ENCODE measurements around the gene ARAP1.

ARAP1 gene

GRCh38 chr11:72688929-72689328, 63.3 kb downstream of the ARAP1 start:
- Histone ChIP-seq H3K27me3 (ENCODE audit: insufficient read depth, low read depth, severe bottlenecking) (no peaks in the 10 kb centered on the region), H3K9me3 (ENCODE audit: severe bottlenecking) (no peaks in the 10 kb centered on the region), H3K36me3 (peaks cover 27% of the 10 kb centered on the region), H3K27ac (no peak overlapping the region), H3K4me3 (ENCODE audit: low read depth, low read length) (no peak overlapping the region)
- no peak for TF ChIP-seq CTCF (IDR thresholded peaks at IDR 0.05; ENCODE audit: low read depth, low read length)
- no peak for DNase-seq

- H3K27ac ChIP-seq = no peak overlapping the region
- DNase-seq = no peak
- TF ChIP-seq CTCF (IDR thresholded peaks at IDR 0.05; ENCODE audit: low read depth, low read length) = no peak
- H3K4me3 ChIP-seq (ENCODE audit: low read depth, low read length) = no peak overlapping the region
- H3K9me3 ChIP-seq (ENCODE audit: severe bottlenecking) = no peaks in the 10 kb centered on the region
- peaks cover 27% of the 10 kb centered on the region for H3K36me3 ChIP-seq
- no peaks in the 10 kb centered on the region for H3K27me3 ChIP-seq (ENCODE audit: insufficient read depth, low read depth, severe bottlenecking)
Observed at GRCh38 chr11:72688486-72688885, 63.7 kb downstream of the ARAP1 start.

- Histone ChIP-seq H3K27ac (no peak overlapping the region), H3K4me3 (ENCODE audit: low read depth, low read length) (no peak overlapping the region), H3K9me3 (ENCODE audit: severe bottlenecking) (no peaks in the 10 kb centered on the region), H3K36me3 (peaks cover 21% of the 10 kb centered on the region), H3K27me3 (ENCODE audit: insufficient read depth, low read depth, severe bottlenecking) (no peaks in the 10 kb centered on the region)
- DNase-seq = no peak
- TF ChIP-seq CTCF (IDR thresholded peaks at IDR 0.05; ENCODE audit: low read depth, low read length) = no peak
Observed at GRCh38 chr11:72687326-72687725, 64.9 kb downstream of the ARAP1 start.

- no peak for TF ChIP-seq CTCF (IDR thresholded peaks at IDR 0.05; ENCODE audit: low read depth, low read length)
- H3K27ac ChIP-seq = no peak overlapping the region
Observed at GRCh38 chr11:72686639-72687220, 65.5 kb downstream of the ARAP1 start.

GRCh38 chr11:72685560-72686480, 66.4 kb downstream of the ARAP1 start:
- no peak overlapping the region for H3K4me3 ChIP-seq (ENCODE audit: low read depth, low read length)
- no peaks in the 10 kb centered on the region for H3K9me3 ChIP-seq (ENCODE audit: severe bottlenecking)
- no peaks in the 10 kb centered on the region for H3K27me3 ChIP-seq (ENCODE audit: insufficient read depth, low read depth, severe bottlenecking)
- no peak overlapping the region for H3K27ac ChIP-seq
- TF ChIP-seq CTCF (IDR thresholded peaks at IDR 0.05; ENCODE audit: low read depth, low read length) = no peak
- peaks cover 17% of the 10 kb centered on the region for H3K36me3 ChIP-seq
- no peak for DNase-seq

More at GRCh38 chr11:72686639-72687220, 65.5 kb downstream of the ARAP1 start:
- Histone ChIP-seq H3K36me3 (peaks cover 17% of the 10 kb centered on the region), H3K4me3 (ENCODE audit: low read depth, low read length) (no peak overlapping the region), H3K9me3 (ENCODE audit: severe bottlenecking) (no peaks in the 10 kb centered on the region), H3K27me3 (ENCODE audit: insufficient read depth, low read depth, severe bottlenecking) (no peaks in the 10 kb centered on the region)
- DNase-seq = no peak

Data from WERI-Rb-1 (cell line).